Measurements from ENCODE around the gene PTPRD.

Gene PTPRD

GRCh38 chr9:8456344-8456743, 2156.5 kb downstream of the PTPRD start:
- no peak for DNase-seq

GRCh38 chr9:8450810-8451545, 2161.8 kb downstream of the PTPRD start:
- DNase-seq, result no peak

GRCh38 chr9:8448226-8448625, 2164.6 kb downstream of the PTPRD start:
- no peak for DNase-seq

GRCh38 chr9:8447601-8448000, 2165.2 kb downstream of the PTPRD start:
- peak in 1 of 3 experiments; percentile 5 for DNase-seq

- DNase-seq, result peak in 1 of 3 experiments; percentile 6
Measured at GRCh38 chr9:8437876-8438275, 2174.9 kb downstream of the PTPRD start.

- no peak for DNase-seq
Measured at GRCh38 chr9:8437259-8437658, 2175.5 kb downstream of the PTPRD start.

GRCh38 chr9:8436786-8437185, 2176.0 kb downstream of the PTPRD start:
- DNase-seq, result no peak

- no peak for DNase-seq
Measured at GRCh38 chr9:8434621-8435020, 2178.2 kb downstream of the PTPRD start.

- DNase-seq, result no peak
Measured at GRCh38 chr9:8432224-8432623, 2180.6 kb downstream of the PTPRD start.

GRCh38 chr9:8431505-8431904, 2181.3 kb downstream of the PTPRD start:
- DNase-seq, result no peak

GRCh38 chr9:8430945-8431344, 2181.9 kb downstream of the PTPRD start:
- no peak for DNase-seq

GRCh38 chr9:8429768-8430167, 2183.0 kb downstream of the PTPRD start:
- no peak for DNase-seq

- DNase-seq, result no peak
Measured at GRCh38 chr9:8429157-8429556, 2183.6 kb downstream of the PTPRD start.

- no peak for DNase-seq
Measured at GRCh38 chr9:8428389-8428788, 2184.4 kb downstream of the PTPRD start.

- no peak for DNase-seq
Measured at GRCh38 chr9:8424786-8425410, 2187.9 kb downstream of the PTPRD start.

- DNase-seq, result no peak
Measured at GRCh38 chr9:8420416-8420815, 2192.4 kb downstream of the PTPRD start.

GRCh38 chr9:8419596-8420275, 2193.1 kb downstream of the PTPRD start:
- DNase-seq, result no peak

GRCh38 chr9:8417341-8417740, 2195.5 kb downstream of the PTPRD start:
- DNase-seq, result no peak

- no peak for DNase-seq
Measured at GRCh38 chr9:8412327-8412726, 2200.5 kb downstream of the PTPRD start.

GRCh38 chr9:8408575-8409190, 2204.1 kb downstream of the PTPRD start:
- DNase-seq, result no peak

GRCh38 chr9:8401961-8402705, 2210.7 kb downstream of the PTPRD start:
- DNase-seq, result peak; percentile 26 to 81 (median 75)

- no peak for DNase-seq
Measured at GRCh38 chr9:8400378-8400777, 2212.4 kb downstream of the PTPRD start.

GRCh38 chr9:8395022-8395421, 2217.8 kb downstream of the PTPRD start:
- DNase-seq, result no peak
